Measurements from ENCODE around the gene SFPQ. TPM values are rescaled to one million over a fixed set of nuclear protein-coding genes. Genes with fewer than 3 reads are reported as not detected.

SFPQ gene
- total RNA-seq, 3 donors from 2014 or later, result 249 to 314 (median 269) TPM

DNA sequence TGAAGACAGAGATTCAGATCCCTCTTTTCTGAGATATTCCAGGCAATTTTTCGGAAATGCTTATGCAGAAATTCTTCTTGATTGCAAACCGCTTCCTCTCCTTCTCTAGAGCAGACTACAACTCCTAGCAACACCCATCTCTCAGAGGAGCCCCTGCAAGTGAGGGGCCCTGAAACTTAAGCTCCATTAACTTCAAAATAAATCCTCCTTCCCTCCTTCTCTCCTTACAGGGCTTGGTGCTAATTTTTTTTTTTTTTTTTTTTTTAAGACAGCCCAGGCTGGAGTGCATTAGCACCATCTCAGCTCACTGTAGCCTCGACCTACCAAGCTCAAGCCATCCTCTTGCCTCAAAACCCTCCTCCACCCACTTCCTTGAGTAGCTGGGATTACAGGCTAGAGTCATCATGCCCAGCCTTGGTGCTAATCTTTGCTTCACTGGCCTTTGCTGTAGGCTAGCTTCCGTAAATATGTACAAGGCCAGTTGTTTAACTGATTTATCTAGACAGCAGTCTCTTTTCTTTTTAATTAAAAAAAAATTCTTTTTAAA lies 30.2 kb upstream of the SFPQ start:
- no peaks in the 10 kb centered on the region for H3K9me3 ChIP-seq
- no peaks in the 10 kb centered on the region for H3K27me3 ChIP-seq
- intact Hi-C loops (cut with DNase I; ENCODE audit: low total_unique reads), result no loop called here
- no peak for DNase-seq (ENCODE audit: low spot score in 2 of 2)
- no peak overlapping the region for H3K4me3 ChIP-seq
- no peak for TF ChIP-seq POLR2A (IDR thresholded peaks at IDR 0.05)
- TF ChIP-seq, protein P1, sequence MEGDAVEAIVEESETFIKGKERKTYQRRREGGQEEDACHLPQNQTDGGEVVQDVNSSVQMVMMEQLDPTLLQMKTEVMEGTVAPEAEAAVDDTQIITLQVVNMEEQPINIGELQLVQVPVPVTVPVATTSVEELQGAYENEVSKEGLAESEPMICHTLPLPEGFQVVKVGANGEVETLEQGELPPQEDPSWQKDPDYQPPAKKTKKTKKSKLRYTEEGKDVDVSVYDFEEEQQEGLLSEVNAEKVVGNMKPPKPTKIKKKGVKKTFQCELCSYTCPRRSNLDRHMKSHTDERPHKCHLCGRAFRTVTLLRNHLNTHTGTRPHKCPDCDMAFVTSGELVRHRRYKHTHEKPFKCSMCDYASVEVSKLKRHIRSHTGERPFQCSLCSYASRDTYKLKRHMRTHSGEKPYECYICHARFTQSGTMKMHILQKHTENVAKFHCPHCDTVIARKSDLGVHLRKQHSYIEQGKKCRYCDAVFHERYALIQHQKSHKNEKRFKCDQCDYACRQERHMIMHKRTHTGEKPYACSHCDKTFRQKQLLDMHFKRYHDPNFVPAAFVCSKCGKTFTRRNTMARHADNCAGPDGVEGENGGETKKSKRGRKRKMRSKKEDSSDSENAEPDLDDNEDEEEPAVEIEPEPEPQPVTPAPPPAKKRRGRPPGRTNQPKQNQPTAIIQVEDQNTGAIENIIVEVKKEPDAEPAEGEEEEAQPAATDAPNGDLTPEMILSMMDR (IDR thresholded peaks at IDR 0.05), result no peak
- no peak for TF ChIP-seq POLR2AphosphoS5 (IDR thresholded peaks at IDR 0.05)
- no peak overlapping the region for H3K27ac ChIP-seq
- H3K4me1 ChIP-seq, result no peaks in the 10 kb centered on the region
- no peaks in the 10 kb centered on the region for H3K36me3 ChIP-seq

DNA sequence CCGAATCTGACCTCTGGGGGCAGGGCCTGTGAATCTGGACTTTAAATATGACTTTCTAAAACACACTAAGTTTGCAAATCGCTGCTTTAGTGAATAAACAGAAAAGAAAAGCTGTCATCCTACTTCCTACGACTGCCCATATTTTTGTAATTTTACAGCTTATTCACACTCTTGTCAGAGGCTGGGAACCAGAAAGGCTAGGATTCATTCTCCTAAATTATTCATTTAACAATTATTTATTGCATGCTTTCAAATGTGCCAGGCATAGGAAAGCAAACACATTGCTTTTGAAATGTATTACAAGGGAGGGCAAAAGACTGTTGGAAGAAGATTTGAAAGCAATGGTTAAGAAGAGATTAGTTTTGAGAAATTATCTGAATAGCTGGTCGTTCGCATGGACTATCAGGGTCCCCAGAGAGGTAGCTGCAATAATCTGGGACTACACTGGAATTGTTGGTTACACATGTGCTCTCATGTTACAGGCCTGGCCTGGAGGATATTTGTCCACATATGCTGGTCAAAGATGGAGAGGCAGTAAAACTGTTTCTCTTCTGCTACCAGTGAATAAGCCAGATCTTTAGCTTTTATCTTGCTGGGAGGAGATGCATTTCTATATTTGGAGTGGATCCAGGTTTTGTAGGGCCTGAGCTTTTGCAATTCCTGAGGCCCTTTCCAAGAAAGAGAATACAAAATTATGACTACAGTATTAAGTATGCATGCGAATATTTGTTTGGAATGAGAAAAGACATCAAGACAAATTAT lies 29.6 kb upstream of the SFPQ start:
- no peak for DNase-seq (ENCODE audit: low spot score in 2 of 2)
- intact Hi-C loops (cut with DNase I; ENCODE audit: low total_unique reads), result no loop called here
- Histone ChIP-seq H3K27me3 (no peaks in the 10 kb centered on the region), H3K9me3 (no peaks in the 10 kb centered on the region), H3K4me1 (no peaks in the 10 kb centered on the region), H3K4me3 (no peak overlapping the region), H3K36me3 (no peaks in the 10 kb centered on the region), H3K27ac (peak overlapping the region in 1 of 2 donors; percentile 32)
- no peak for TF ChIP-seq POLR2A (IDR thresholded peaks at IDR 0.05)
- TF ChIP-seq, protein P1 (IDR thresholded peaks at IDR 0.05), result no peak
- TF ChIP-seq POLR2AphosphoS5 (IDR thresholded peaks at IDR 0.05), result no peak

DNA sequence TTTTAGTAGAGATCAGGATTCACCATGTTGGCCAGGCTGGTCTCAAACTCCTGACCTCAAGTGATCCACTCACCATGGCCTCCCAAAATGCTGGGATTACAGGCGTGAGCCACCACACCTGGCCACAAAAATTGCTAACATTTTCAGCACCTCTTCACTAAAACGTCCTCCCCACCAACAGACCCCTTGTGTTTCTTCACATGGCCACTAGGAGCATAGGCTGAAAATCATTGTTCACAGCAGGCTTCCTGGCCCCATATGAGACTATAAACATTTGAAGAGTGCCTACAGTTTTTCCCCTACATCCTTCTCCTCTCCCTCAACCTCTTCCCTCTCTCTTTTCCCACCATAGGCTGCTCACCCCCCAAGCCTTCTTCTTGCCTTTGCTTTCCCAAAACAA lies 28.0 kb upstream of the SFPQ start:
- H3K27ac ChIP-seq, result no peak overlapping the region
- no peaks in the 10 kb centered on the region for H3K9me3 ChIP-seq
- TF ChIP-seq POLR2A (IDR thresholded peaks at IDR 0.05), result no peak
- TF ChIP-seq, protein P1 (IDR thresholded peaks at IDR 0.05), result peak in 1 of 3 donors; percentile 8
- TF ChIP-seq POLR2AphosphoS5 (IDR thresholded peaks at IDR 0.05), result no peak
- H3K36me3 ChIP-seq, result no peaks in the 10 kb centered on the region
- intact Hi-C loops (cut with DNase I; ENCODE audit: low total_unique reads), result no loop called here
- no peaks in the 10 kb centered on the region for H3K4me1 ChIP-seq
- H3K4me3 ChIP-seq, result no peak overlapping the region
- no peaks in the 10 kb centered on the region for H3K27me3 ChIP-seq
- no peak for DNase-seq (ENCODE audit: low spot score in 2 of 2)

DNA sequence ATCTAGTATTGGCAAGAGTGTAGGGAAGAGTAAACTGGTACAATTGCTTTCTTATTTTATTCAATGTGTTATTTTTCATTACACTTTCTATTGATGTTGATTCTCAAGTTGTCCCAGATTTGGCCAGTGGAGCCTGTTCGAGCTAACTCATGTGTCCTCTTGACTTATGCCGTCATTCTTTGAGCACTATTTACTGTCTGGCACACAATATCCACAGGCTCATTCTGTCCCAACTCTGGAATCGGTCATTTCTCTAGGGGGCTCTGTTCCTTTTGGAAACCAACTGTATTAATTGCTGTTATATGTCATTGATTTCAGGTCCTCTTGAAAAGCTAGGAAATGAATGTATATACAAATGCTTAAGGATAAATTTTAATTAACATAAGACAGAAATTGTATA lies 22.4 kb upstream of the SFPQ start:
- Histone ChIP-seq H3K27me3 (no peaks in the 10 kb centered on the region), H3K9me3 (no peaks in the 10 kb centered on the region), H3K27ac (no peak overlapping the region), H3K4me3 (no peak overlapping the region), H3K4me1 (no peaks in the 10 kb centered on the region), H3K36me3 (no peaks in the 10 kb centered on the region)
- DNase-seq (ENCODE audit: low spot score in 2 of 2), result no peak
- intact Hi-C loops (cut with DNase I; ENCODE audit: low total_unique reads), result no loop called here
- TF ChIP-seq POLR2A (IDR thresholded peaks at IDR 0.05) (no peak), POLR2AphosphoS5 (IDR thresholded peaks at IDR 0.05) (no peak)
- TF ChIP-seq, protein P1 (IDR thresholded peaks at IDR 0.05), result no peak

DNA sequence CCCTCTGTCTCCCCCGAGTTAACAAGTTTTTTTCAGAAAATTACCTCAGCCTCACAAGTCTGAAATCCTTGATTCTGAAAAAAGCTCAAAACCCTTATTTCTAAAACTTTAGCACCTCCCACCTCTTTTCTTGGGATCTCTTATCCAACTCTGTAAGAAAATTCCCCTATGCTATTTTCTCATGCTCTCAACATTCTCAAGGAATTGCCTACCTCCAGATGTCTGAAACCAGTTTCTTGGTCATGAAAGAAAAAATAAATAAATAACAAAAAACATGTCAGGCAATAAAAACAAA lies 18.1 kb upstream of the SFPQ start:
- Histone ChIP-seq H3K9me3 (no peaks in the 10 kb centered on the region), H3K4me3 (peak overlapping the region in 1 of 3 donors; percentile 13), H3K36me3 (no peaks in the 10 kb centered on the region), H3K4me1 (no peaks in the 10 kb centered on the region), H3K27ac (no peak overlapping the region), H3K27me3 (no peaks in the 10 kb centered on the region)
- DNase-seq (ENCODE audit: low spot score in 2 of 2), result no peak
- intact Hi-C loops (cut with DNase I; ENCODE audit: low total_unique reads), result no loop called here
- TF ChIP-seq, protein P1 (IDR thresholded peaks at IDR 0.05), result no peak
- TF ChIP-seq POLR2AphosphoS5 (IDR thresholded peaks at IDR 0.05) (no peak), POLR2A (IDR thresholded peaks at IDR 0.05) (no peak)
